ENCODE data around the gene GALNTL6. TPM values are rescaled to one million over a fixed set of nuclear protein-coding genes. Genes with fewer than 3 reads are reported as not detected.

Gene GALNTL6
- total RNA-seq, 1 experiment from 2014 or later, result not detected

DNA sequence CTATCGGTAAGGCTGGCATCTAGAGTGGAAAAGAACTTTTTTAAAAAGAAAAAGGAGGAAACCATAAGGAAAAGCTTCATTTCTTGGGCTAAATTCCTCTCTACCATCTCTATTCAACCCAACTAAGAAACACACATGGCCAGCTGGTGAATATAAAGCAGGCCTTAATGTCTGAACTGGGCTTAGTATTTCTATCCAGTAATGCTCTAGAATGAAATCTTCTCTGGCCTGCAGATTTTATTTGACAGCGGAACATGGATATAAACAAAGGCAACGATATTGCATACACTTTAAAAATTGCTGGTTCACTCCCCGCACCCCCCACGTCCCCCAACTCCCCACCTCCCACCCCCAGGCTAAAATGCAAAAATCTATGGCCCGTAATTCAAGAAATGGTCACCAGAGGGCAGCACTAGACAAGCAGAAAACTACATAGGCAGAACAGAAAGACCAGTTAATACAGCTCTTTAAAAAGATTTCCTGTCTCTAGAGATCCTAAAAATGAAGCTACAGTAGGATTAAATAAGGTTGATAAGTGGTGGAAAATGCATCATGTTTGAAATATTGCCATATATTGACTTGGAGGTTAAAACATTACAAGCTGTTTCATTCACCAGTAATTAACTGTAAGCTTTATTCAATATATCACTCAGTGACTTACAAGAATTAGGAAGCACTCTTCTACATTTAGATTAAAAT, 1200.2 kb downstream of the GALNTL6 start:
- H3K4me2 ChIP-seq (ENCODE audit: insufficient read depth, insufficient read length, low read length), result no peak overlapping the region
- Mint-ChIP-seq H3K4me3 (no peak overlapping the region), H3K36me3 (ENCODE audit: insufficient read depth in 1 of 3, low read depth in 3 of 3) (peaks cover 5 to 11% (median 9%) of the 10 kb centered on the region in 3 experiments), H3K27me3 (ENCODE audit: low read depth) (no peaks in the 10 kb centered on the region), H3K27ac (no peak overlapping the region), H3K4me1 (peaks cover 31 to 32% of the 10 kb centered on the region in 2 experiments), H3K9me3 (peaks cover 6 to 9% of the 10 kb centered on the region in 2 experiments)
- H2AK5ac ChIP-seq (ENCODE audit: insufficient read length, low read length), result no peak overlapping the region
- no peak overlapping the region for H3K56ac ChIP-seq (ENCODE audit: insufficient read length, low read depth, low read length)
- no peak overlapping the region for H2BK120ac ChIP-seq (ENCODE audit: low read depth, low read length, poor library complexity, severe bottlenecking)
- no peaks in the 10 kb centered on the region for H3K27me3 ChIP-seq (ENCODE audit: insufficient read depth, low read length)
- no peaks in the 10 kb centered on the region for H3K79me2 ChIP-seq (ENCODE audit: insufficient read depth, low read length)
- no peak overlapping the region for H3K27ac ChIP-seq (ENCODE audit: insufficient read length, low read depth, low read length)
- H3K79me1 ChIP-seq (ENCODE audit: insufficient read depth, low read depth, low read length, poor library complexity, severe bottlenecking), result no peaks in the 10 kb centered on the region
- no peaks in the 10 kb centered on the region for H4K20me1 ChIP-seq (ENCODE audit: control insufficient read depth, insufficient read depth, insufficient read length)
- no peak overlapping the region for H2BK20ac ChIP-seq (ENCODE audit: low read depth, low read length, poor library complexity, severe bottlenecking)
- H2BK12ac ChIP-seq (ENCODE audit: insufficient read length, low read depth, low read length), result no peak overlapping the region
- H3K14ac ChIP-seq (ENCODE audit: insufficient read depth, low read length), result no peak overlapping the region
- no peak overlapping the region for H3K4ac ChIP-seq (ENCODE audit: low read depth, low read length)
- peak; percentile 57 for DNase-seq
- no peak overlapping the region for H2BK15ac ChIP-seq (ENCODE audit: low read depth, low read length)
- H3K18ac ChIP-seq (ENCODE audit: insufficient read length, low read depth, low read length), result no peak overlapping the region
- H3K9ac ChIP-seq (ENCODE audit: extremely low read depth, insufficient read length, low read length), result no peak overlapping the region
- no CpG with 5 or more reads among the region's 6 CpGs for WGBS (ENCODE audit: extremely low coverage, insufficient read length, low lambda C conversion rate)
- no peak overlapping the region for H4K8ac ChIP-seq (replicated peaks; ENCODE audit: insufficient read length, low read depth, low read length)
- H3T11ph ChIP-seq (ENCODE audit: low read length), result no peak overlapping the region
- no peaks in the 10 kb centered on the region for H3K4me1 ChIP-seq (ENCODE audit: insufficient read depth, low read length)
- H4K5ac ChIP-seq (ENCODE audit: insufficient read length, low read depth, low read length), result no peak overlapping the region
- H3K23ac ChIP-seq (ENCODE audit: insufficient read length, low read depth, low read length), result no peak overlapping the region
- H2BK5ac ChIP-seq (ENCODE audit: insufficient read length, low read length), result no peak overlapping the region
- no peak overlapping the region for H4K91ac ChIP-seq (ENCODE audit: insufficient read length, low read depth, low read length)
- H3K23me2 ChIP-seq (ENCODE audit: insufficient read length, low read depth, low read length, poor library complexity, severe bottlenecking), result no peaks in the 10 kb centered on the region
- H2AFZ ChIP-seq (ENCODE audit: low read length), result no peak overlapping the region
- TF ChIP-seq, protein P1, sequence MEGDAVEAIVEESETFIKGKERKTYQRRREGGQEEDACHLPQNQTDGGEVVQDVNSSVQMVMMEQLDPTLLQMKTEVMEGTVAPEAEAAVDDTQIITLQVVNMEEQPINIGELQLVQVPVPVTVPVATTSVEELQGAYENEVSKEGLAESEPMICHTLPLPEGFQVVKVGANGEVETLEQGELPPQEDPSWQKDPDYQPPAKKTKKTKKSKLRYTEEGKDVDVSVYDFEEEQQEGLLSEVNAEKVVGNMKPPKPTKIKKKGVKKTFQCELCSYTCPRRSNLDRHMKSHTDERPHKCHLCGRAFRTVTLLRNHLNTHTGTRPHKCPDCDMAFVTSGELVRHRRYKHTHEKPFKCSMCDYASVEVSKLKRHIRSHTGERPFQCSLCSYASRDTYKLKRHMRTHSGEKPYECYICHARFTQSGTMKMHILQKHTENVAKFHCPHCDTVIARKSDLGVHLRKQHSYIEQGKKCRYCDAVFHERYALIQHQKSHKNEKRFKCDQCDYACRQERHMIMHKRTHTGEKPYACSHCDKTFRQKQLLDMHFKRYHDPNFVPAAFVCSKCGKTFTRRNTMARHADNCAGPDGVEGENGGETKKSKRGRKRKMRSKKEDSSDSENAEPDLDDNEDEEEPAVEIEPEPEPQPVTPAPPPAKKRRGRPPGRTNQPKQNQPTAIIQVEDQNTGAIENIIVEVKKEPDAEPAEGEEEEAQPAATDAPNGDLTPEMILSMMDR (conservative IDR thresholded peaks at IDR 0.05), result peak; percentile 74
- no peaks in the 10 kb centered on the region for H3K9me3 ChIP-seq (ENCODE audit: control insufficient read depth, low read depth, low read length)
